HepG2 (cell line): ENCODE results near the gene ANO10. TPM values are rescaled to one million over a fixed set of nuclear protein-coding genes. Genes with fewer than 3 reads are reported as not detected.

ENCODE experiments used
- ATAC-seq: fragments of 200-7000 bp; cut with Tn5 transposase; 3 replicates; pipeline ENCODE4 v1.9.1; 2020; ENCODE audit warnings: mild to moderate bottlenecking, moderate library complexity
- BruUV-seq: library from RNA; stranded (reverse); fragments of 400-500 nt; replicated peaks from 2 replicates; lab custom pipeline; 2021; lab: Mats Ljungman, UMichigan
- CTCF ChIA-PET: fragments of 300-600 bp; formaldehyde crosslinking; extraction: SDS; loops from one replicate; lab custom pipeline; 2021; ENCODE audit warnings: low total read pairs, inconsistent platforms, low intra/inter-chr PET ratio; lab: Yijun Ruan, JAX
- POLR2A ChIA-PET: fragments of 350-600 bp; sonication (Branson Sonifier 250); formaldehyde crosslinking; loops from one replicate; lab custom pipeline; 2020; ENCODE audit warnings: antibody characterized with exemption, inconsistent platforms; lab: Yijun Ruan, JAX
- DNase-seq: peaks from one replicate; pipeline ENCODE4 v3.0.0-alpha.2; 2015; ENCODE audit warnings: low spot score
- FAIRE-seq: peaks from 3 replicates; lab custom pipeline; 2011; peaks lifted over from hg19 to GRCh38; lab: Jason Lieb, UNC
- H2AFZ ChIP-seq: one replicate; pipeline ENCODE4 v1.6.1; 2011; ENCODE audit warnings: low read length, inconsistent platforms
- H3K27ac ChIP-seq: fragments of 300-600 bp; 3 replicates; pipeline ENCODE4 v1.8.0; 2011; ENCODE audit warnings: mixed run types, mild to moderate bottlenecking, mixed read lengths, low read length, inconsistent platforms; ENCODE audit not compliant: insufficient read depth; ENCODE audit errors: extremely low read length
- H3K27me3 ChIP-seq, 2 experiments: fragments of 200-600 bp in 1 of 2; 2 replicates in 1 of 2; 3 replicates in 1 of 2; pipeline versions ENCODE4 v1.6.0 to v1.8.0; 2011; ENCODE audit warnings: low read length in 2 of 2, mild to moderate bottlenecking in 2 of 2, moderate library complexity in 2 of 2, inconsistent platforms in 1 of 2; ENCODE audit not compliant: insufficient read depth in 2 of 2, control insufficient read depth in 1 of 2
- H3K36me3 ChIP-seq, 2 experiments: fragments of 200-600 bp in 1 of 2; replicated peaks in 1 of 2; 2 replicates in 1 of 2; 3 replicates in 1 of 2; pipeline versions ENCODE4 v1.5.1 to v1.8.0; 2011; ENCODE audit warnings: low read length in 2 of 2, inconsistent platforms in 1 of 2; ENCODE audit not compliant: insufficient read depth in 2 of 2, control insufficient read depth in 1 of 2
- H3K4me1 ChIP-seq: 2 replicates; pipeline ENCODE4 v1.5.1; 2012; ENCODE audit warnings: low read length, inconsistent platforms; ENCODE audit not compliant: insufficient read depth
- H3K4me2 ChIP-seq: 2 replicates; pipeline ENCODE4 v1.6.0; 2011; ENCODE audit warnings: low read depth, low read length, inconsistent platforms
- H3K4me3 ChIP-seq, 3 experiments: fragments of 200-600 bp in 1 of 3; sonication (generic), shearing (Covaris generic) in 1 of 3; replicated peaks in 1 of 3; 2 replicates each; pipeline ENCODE4 v1.5.1; 2011 to 2016; ENCODE audit warnings: low read length in 3 of 3, inconsistent platforms in 2 of 3, low read depth in 2 of 3, mild to moderate bottlenecking in 2 of 3, control low read depth in 1 of 3, mixed read lengths in 1 of 3; ENCODE audit not compliant: insufficient read depth in 1 of 3
- H3K79me2 ChIP-seq: one replicate; pipeline ENCODE4 v1.6.1; 2011; ENCODE audit warnings: low read length, inconsistent platforms; ENCODE audit not compliant: insufficient read depth
- H3K9ac ChIP-seq: 2 replicates; pipeline ENCODE4 v1.6.0; 2011; ENCODE audit warnings: mild to moderate bottlenecking, low read depth, low read length, inconsistent platforms; ENCODE audit not compliant: insufficient read depth
- H3K9me3 ChIP-seq: 2 replicates; pipeline ENCODE4 v1.5.1; 2012; ENCODE audit warnings: mild to moderate bottlenecking, low read length
- H4K20me1 ChIP-seq: 2 replicates; pipeline ENCODE4 v1.6.0; 2011; ENCODE audit warnings: inconsistent platforms, mild to moderate bottlenecking, low read length, moderate library complexity; ENCODE audit not compliant: insufficient read depth
- AGO2 ChIP-seq: fragments of 200-400 bp; formaldehyde crosslinking; optimal IDR thresholded peaks from 2 replicates; pipeline ENCODE3; 2017; ENCODE audit warnings: mild to moderate bottlenecking, low read depth, low read length, moderate library complexity
- EHMT2 ChIP-seq: fragments of 200-600 bp; sonication (generic); IDR thresholded peaks from 2 replicates; pipeline ENCODE4 v1.7.0; 2017; ENCODE audit warnings: antibody characterized with exemption, low read depth, low read length, borderline replicate concordance
- GATAD2A ChIP-seq: IDR thresholded peaks from 2 replicates; pipeline ENCODE4 v1.6.1; 2016
- MED1 ChIP-seq: sonication (generic); formaldehyde crosslinking; IDR thresholded peaks from 2 replicates; pipeline ENCODE4 v1.4.0; 2020; ENCODE audit warnings: missing genetic modification reagents
- MLX ChIP-seq: IDR thresholded peaks from 2 replicates; pipeline ENCODE4 v1.6.1; 2016
- NFE2L2 ChIP-seq: fragments of 150-350 bp; IDR thresholded peaks from 2 replicates; pipeline ENCODE4 v1.6.1; 2014; ENCODE audit warnings: low read length
- NFKBIZ ChIP-seq: IDR thresholded peaks from 2 replicates; pipeline ENCODE4 v1.6.1; 2018; ENCODE audit warnings: missing genetic modification reagents, missing compliant biosample characterization
- PRPF4 ChIP-seq: fragments of 200-400 bp; formaldehyde crosslinking; IDR thresholded peaks from 2 replicates; pipeline ENCODE4 v1.6.1; 2016; ENCODE audit warnings: low read length, low read depth; ENCODE audit not compliant: poor library complexity, severe bottlenecking
- RBM22 ChIP-seq: fragments of 200-400 bp; formaldehyde crosslinking; optimal IDR thresholded peaks from 2 replicates; pipeline ENCODE3; 2017; ENCODE audit warnings: mild to moderate bottlenecking, low read length, moderate library complexity
- ZFAT ChIP-seq: sonication (generic); formaldehyde crosslinking; conservative IDR thresholded peaks from 2 replicates; pipeline ENCODE4 v1.8.1; 2023; ENCODE audit warnings: missing genetic modification reagents, inconsistent platforms
- WGBS: methylation state at CpG from one replicate; pipeline ENCODE4 v1.1.6; 2017; ENCODE audit warnings: low lambda C conversion rate; 5-methylcytosine and 5-hydroxymethylcytosine counted together
- in situ Hi-C: cut with HindIII; loops from 2 replicates; pipeline ENCODE4 v1.10.0; 2017; ENCODE audit warnings: low pct_unique_long_range_greater_than_20kb; ENCODE audit not compliant: extremely low pct_ligation_motif_present
- intact Hi-C: fragments of 100-400 bp; cut with micrococcal nuclease; formaldehyde crosslinking; loops from one replicate; pipeline ENCODE4 v1.10.0; 2022; ENCODE audit not compliant: unreplicated experiment
- polyA plus RNA-seq, 8 experiments: library from polyadenylated mRNA; depleted of rRNA in 3 of 8; stranded (reverse) in 7 of 8; unstranded in 1 of 8; fragments of >200 nt; fragmentation: Illumina TruSeq in 4 of 8; extraction: Trizol in 4 of 8; gene quantifications; 2 replicates each; pipeline versions ENCODE4 v1.2.1 to v1.2.3, GENCODE V29; 2011 to 2016; ENCODE audit warnings: low read depth in 4 of 8, missing spikeins in 1 of 8, mixed read lengths in 1 of 8; ENCODE audit not compliant: insufficient read depth in 1 of 8
- total RNA-seq, 5 experiments: library from RNA; depleted of rRNA; stranded (reverse); fragments of >200 nt; fragmentation: Illumina TruSeq; extraction: Trizol; gene quantifications; 2 replicates each; pipeline ENCODE4 v1.2.3, GENCODE V29; 2016; ENCODE audit warnings: low read depth in 1 of 5

The ANO10 gene
- total and polyA plus RNA-seq, 2 of the 13 experiments (the other 11 are each of a cell fraction or from before 2014, with no cell fraction given): 10.4 to 13.1 TPM

DNA sequence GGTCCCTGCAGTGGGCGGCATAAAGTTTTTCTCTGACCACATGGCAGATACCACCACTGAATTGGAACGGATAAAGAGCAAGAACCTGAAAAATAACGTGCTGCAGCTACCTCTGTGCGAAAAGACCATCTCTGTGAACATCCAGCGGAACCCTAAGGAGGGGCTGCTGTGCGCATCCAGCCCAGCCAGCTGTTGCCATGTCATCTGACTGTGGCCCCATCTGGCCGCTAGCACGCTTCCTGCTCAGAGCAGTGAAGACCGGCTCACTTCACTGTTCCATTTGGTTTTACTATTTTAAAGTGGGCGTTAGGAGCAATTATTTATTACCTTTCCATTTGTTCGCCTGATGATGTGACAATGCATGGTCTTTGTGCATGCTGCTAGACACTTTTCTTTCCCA is 273.5 kb downstream of the ANO10 start:
- 0 out of 2 replicates have a peak, but pooled peaks cover 3% of the 10 kb centered on the region for H4K20me1 ChIP-seq
- DNase-seq: no peak
- intact Hi-C loops: no loop called here
- ChIA-PET CTCF (no interaction called here), POLR2A (no interaction called here)
- peaks cover 6% of the 10 kb centered on the region; the same call in 1 of the 2 replicates for H3K9me3 ChIP-seq
- ATAC-seq: no peak
- no peak for FAIRE-seq
- H3K4me2 ChIP-seq: no peak overlapping the region
- H3K27me3 ChIP-seq: no peaks in the 10 kb centered on the region
- no peak overlapping the region for H2AFZ ChIP-seq
- 97% methylated on average over 9 of the region's 11 CpGs for WGBS
- H3K4me3 ChIP-seq: no peak overlapping the region
- no peaks in the 10 kb centered on the region for H3K4me1 ChIP-seq
- no peak for TF ChIP-seq GATAD2A (CRISPR knock-in tag)
- no peak for TF ChIP-seq NFE2L2
- no peak for TF ChIP-seq PRPF4
- no peak for TF ChIP-seq ZFAT (CRISPR knock-in tag)
- no peak for TF ChIP-seq MLX (CRISPR knock-in tag)
- no peak for TF ChIP-seq NFKBIZ (CRISPR knock-in tag)
- no peak for TF ChIP-seq MED1 (CRISPR knock-in tag)
- peak; percentile 27 for TF ChIP-seq RBM22
- in situ Hi-C loops: no loop called here
- H3K9ac ChIP-seq: no peak overlapping the region
- BruUV-seq: no TSS peak
- H3K79me2 ChIP-seq: no peaks in the 10 kb centered on the region
- H3K36me3 ChIP-seq: peaks cover 28 to 57% of the 10 kb centered on the region in 2 experiments
- H3K27ac ChIP-seq: no peak overlapping the region

GRCh38 chr3:43347774-43348173 is 274.0 kb downstream of the ANO10 start:
- Histone ChIP-seq H4K20me1 (0 out of 2 replicates have a peak, but pooled peaks cover 3% of the 10 kb centered on the region), H3K4me2 (no peak overlapping the region), H3K9ac (no peak overlapping the region), H3K27me3 (no peaks in the 10 kb centered on the region), H3K79me2 (no peaks in the 10 kb centered on the region), H3K9me3 (peaks cover 4% of the 10 kb centered on the region; the same call in 1 of the 2 replicates), H3K4me1 (no peaks in the 10 kb centered on the region), H3K27ac (no peak overlapping the region), H3K36me3 (peaks cover 28 to 63% of the 10 kb centered on the region in 2 experiments), H3K4me3 (no peak overlapping the region), H2AFZ (no peak overlapping the region)
- ATAC-seq: peak; percentile 38; the same call in 2 of the 3 replicates
- over 99% methylated on average over 13 of the region's 20 CpGs for WGBS
- TF ChIP-seq AGO2 (peak; percentile 35), EHMT2 (no peak)
- FAIRE-seq: no peak
- DNase-seq: no peak
- in situ Hi-C loops (no loop called here), intact Hi-C loops (no loop called here)
- no TSS peak for BruUV-seq
- ChIA-PET CTCF (no interaction called here), POLR2A (no interaction called here)
